Left colon (tissue), 2 donors: ENCODE results near the gene ANKRD33. TPM values are rescaled to one million over a fixed set of nuclear protein-coding genes. Genes with fewer than 3 reads are reported as not detected.

Experiments used
- ATAC-seq: fragments of 200-7000 bp; cut with Tn5 transposase; one replicate; pipeline ENCODE4 v1.9.1; 2020; ENCODE audit warnings: mild to moderate bottlenecking, moderate library complexity
- DNase-seq, 2 donors: peaks; one replicate each; pipeline ENCODE4 v3.0.0-alpha.2; 2020
- intact Hi-C, 2 donors: fragments of 100-400 bp; cut with DNase I in 1 of 2; cut with micrococcal nuclease in 1 of 2; formaldehyde crosslinking; loops; one replicate each; pipeline versions ENCODE4 v1.11.2 to v1.14.0; 2022; cut with DNase I, micrococcal nuclease
- total RNA-seq, 2 donors: library from RNA; stranded (reverse); fragmentation: NEBNext Ultra II Directional; extraction: Animal tissue kit (Norgen Biotek cat#: 25700); gene quantifications; one replicate each; pipeline ENCODE4 v1.2.1, GENCODE V29; 2021
- donor health status: DM: no; HTN: no; CAD: no.
- donor health status: DM: yes; HTN: yes; CAD: no.

ANKRD33 gene
- total RNA-seq, 2 donors from 2014 or later, result not detected

DNA sequence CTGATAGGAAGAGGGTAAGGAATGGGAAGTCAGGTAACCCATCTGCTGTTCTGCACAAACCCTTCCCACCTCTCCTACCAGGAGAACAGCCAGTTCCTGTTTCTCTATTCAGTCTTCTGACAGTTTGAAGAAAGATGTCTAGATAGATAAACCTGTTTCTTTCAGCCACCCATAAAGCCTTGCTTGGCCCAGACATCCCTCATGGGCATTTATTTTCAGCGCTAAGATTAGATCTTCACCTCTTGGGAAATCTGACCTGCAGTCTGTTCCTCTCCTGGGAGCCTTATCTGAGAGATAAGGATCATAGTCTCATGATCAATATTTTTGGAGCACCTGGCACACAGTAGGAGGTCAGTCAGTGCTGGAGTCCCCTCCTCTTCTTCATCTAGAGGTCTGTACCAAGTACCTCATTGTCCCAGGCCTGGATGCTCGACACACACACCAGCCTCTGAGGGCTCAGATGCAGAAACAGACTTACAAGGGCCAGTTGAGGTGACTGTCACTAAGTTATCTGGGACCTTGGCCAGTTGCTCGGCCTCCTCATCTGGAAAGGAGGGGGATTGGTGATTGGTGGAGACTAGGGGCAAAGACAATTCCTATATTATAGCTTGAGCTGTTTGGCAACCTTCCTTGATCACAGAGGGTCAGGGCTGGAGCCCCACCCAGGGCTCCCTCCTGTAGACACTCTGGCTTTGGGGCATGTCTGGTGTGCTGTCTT is 37.6 kb downstream of the ANKRD33 start:
- ATAC-seq (no peak), DNase-seq (no peak)
- intact Hi-C loops, result loop anchor here in 1 of 2 donors (10.0 kb wide), 1 partner anchor 59 kb away; no protein-coding TSS in a partner anchor

DNA sequence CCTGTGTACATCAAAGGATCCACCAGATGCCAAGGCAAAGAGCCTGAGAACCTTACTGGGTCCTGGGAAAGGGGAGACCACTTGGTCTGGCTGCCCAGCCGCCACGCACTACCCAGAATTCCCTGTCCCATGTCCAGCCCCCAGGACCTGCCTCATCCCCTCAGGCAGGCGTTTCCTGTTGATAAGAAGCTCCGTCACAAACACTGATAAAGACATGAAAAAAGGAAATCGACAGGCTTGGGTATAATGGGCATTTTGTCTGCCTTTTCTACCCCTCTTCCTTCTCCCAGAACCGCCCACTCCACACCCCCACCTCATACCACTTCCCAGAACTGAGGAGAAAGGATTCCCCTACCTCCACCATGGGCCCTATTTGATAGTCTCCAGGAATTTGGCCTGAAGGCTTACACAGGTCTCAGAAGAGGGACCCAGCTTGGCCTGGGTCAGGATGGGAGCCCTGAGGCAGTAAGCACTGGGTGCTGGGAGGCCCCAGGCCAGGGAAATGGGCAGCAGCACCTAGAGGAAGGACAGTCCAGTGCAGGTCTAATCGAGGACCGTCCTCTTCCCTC is 38.2 kb downstream of the ANKRD33 start:
- intact Hi-C loops, result loop anchor here in 1 of 2 donors (10.0 kb wide), 1 partner anchor 59 kb away; no protein-coding TSS in a partner anchor
- ATAC-seq, result no peak
- no peak for DNase-seq

DNA sequence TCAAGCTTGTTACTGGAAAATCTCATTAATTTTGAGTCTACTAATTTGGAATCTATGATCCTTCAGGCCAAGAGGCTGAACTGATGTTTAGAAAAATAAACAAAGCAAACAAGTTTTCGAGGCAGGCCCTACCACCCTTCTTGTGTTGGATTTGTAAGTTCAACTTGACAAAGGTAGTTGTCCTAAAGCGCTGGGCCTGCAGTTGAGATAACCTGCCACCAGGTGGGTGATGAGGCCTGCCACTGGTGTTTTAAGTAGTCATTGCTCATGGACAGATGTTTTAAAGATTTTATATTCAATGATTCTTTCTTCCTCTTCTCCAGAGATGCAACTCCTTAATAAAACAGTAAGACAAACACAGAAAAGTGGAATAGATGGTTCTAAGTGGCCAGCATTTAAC is 38.8 kb downstream of the ANKRD33 start:
- intact Hi-C loops, result loop anchor here in 1 of 2 donors (10.0 kb wide), 1 partner anchor 58 kb away; no protein-coding TSS in a partner anchor
- DNase-seq, result peak in 1 of 2 donors; percentile 77
- ATAC-seq, result peak; percentile 50

DNA sequence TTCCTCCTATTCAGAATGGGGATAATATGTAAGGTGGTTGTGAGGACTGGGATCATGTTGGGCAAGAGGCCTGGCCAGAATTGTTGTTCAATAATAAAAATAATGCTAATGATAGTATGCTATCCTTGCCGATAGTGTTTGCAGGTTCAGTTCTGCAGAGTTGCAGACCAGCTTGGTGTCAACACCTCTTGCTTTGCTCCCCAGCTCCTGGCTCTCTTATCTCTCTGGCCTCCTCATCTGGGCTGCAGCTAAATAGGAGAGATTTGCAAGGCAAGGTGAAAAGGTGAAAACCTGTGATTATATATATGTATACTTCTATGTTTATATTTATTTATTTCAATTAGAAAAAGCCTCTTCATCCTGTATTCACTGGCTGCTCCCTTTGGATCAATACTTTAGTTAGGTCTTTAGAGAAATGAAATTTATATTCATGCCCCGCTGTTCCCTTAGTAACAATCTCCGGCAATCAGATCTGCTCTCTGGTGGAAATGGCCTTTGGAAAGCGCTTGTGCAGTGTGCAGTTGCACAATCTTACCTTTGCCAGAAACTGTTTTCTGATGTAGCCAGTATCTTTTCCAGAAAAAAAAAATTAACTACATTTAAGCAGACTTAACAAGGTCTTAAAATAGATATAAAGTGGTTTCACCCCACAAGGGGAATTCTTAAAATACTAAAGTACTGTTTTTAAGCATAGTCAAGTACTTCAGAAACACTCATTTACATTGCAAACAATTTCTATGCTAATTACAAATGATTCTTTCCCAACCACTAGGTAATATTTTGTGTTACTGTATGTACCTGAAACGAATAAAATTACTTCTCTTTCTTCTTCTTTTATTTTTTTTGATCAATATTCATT is 44.5 kb downstream of the ANKRD33 start:
- intact Hi-C loops, result no loop called here
- no peak for ATAC-seq
- DNase-seq, result no peak

DNA sequence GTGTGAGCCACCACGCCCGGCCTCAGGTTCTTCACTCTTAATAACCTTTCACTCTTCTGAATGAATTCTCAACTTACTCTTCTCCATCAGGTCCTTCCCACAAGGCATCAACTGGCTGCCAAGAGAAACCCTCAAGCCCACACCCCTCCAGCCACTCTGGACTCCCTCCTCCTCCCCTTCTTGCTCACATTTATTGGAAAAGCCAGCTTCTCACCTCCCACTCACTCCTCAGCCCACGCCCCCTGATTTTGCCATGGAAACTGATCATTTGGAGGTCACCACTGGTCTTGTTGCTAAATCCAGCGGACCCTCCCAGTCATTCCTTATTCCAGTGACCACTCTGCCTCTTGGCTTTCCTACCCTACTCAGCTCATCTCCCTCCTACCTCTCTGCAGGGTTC is 46.2 kb downstream of the ANKRD33 start:
- ATAC-seq (no peak), DNase-seq (no peak)
- intact Hi-C loops, result no loop called here

DNA sequence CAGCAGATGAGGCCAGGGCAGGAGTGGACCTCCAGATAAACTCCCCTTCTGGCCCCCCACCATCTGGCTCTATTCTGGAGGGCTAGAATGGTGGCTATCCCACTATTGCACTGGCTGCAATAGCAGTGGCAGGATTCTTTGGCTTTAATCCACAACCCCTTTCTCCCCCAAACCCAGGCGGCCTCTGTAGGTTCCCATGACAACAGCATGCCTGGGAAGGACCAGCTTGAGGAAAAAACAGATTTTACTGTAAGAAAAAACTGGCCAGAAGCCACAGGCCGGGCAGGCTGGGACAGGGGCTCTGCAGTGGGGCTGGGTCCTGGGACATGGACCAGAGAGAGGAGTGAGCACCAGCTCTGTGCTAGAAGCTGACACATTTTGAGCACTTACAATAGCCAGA is 50.0 kb downstream of the ANKRD33 start:
- intact Hi-C loops, result no loop called here

DNA sequence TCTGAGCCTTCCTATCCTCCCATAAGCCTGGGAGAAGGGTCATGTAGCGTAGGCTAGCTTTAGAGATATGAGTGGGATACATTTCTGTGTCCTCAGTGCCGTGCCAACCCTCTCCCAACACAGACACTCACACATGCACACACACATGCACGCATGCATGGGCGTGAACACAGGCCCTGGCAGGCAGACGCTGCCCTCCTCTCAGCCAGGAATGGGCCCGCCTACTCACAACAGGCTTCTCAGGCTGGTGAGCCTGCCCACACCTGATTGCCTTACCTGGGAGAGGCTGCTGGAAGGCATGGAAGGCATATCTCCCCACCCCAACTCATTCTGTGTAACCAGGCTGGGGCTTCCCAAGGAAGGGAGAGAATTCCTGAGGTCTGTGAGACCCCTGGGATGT is 50.8 kb downstream of the ANKRD33 start:
- intact Hi-C loops, result no loop called here
- ATAC-seq (peak; percentile 98), DNase-seq (peak in 1 of 2 donors; percentile 50)

More for the DNA sequence above, 50.0 kb downstream of the ANKRD33 start:
- DNase-seq, result no peak
- ATAC-seq, result no peak

DNA sequence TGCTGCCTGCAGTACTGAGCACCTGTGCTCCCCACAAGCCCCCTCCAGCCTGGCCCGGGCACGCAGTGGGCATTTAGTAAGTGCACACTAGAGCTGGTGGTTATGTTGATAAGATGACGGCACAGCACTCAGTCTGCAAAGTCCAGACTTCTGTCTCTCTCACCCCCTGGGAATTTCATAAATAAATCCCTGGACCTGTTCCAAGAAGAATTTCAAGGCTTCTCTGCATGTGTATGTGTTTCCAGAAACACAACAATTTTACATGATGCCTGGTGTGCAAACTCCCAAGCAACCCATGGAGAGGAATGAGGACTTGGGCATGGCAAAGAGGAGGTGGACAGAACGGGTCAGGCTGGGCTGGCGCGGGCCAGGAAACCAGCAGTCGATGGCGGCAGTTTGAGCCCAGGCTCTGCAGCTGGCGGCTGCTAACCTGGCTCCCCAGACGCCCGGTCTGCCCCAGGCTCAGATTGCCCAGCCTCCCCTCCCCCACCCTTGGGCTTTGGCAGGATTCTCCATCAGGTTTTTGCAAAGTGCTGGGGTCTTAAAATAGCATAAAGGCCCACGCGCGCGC is 53.2 kb downstream of the ANKRD33 start:
- ATAC-seq (no peak), DNase-seq (no peak)
- intact Hi-C loops, result no loop called here

Other genes starting within 250 kb of the ANKRD33 start
- gene FIGNL2, start 39.4 kb upstream of the ANKRD33 start, total RNA-seq, result under 1 TPM; 0.24 to 0.36 TPM
- 100 to 1,000 TPM; 188 to 214 TPM for gene ACVRL1, start 19.4 kb downstream of the ANKRD33 start, total RNA-seq
- 10 to 100 TPM; 67.6 to 84.7 TPM for gene ACVR1B, start 63.6 kb downstream of the ANKRD33 start, total RNA-seq
- 10 to 100 TPM in 1 of 2 donors, 1 to 10 TPM in 1; 9.0 to 10.7 TPM for gene TAMALIN, start 118.8 kb downstream of the ANKRD33 start, total RNA-seq
- 100 to 1,000 TPM in 1 of 2 donors, 10 to 100 TPM in 1; 37.7 to 182 TPM for gene NR4A1, start 163.3 kb downstream of the ANKRD33 start, total RNA-seq
- gene ATG101, start 181.9 kb downstream of the ANKRD33 start, total RNA-seq, result 10 to 100 TPM; 35.0 to 36.3 TPM
- under 1 TPM in 1 of 2 donors, not detected in 1; 0.31 TPM for gene SMIM41, start 191.6 kb downstream of the ANKRD33 start, total RNA-seq